Liver (tissue), 3 donors: ENCODE data around the gene TANC2.

ENCODE experiments used
- GABPA ChIP-seq, 2 donors: IDR thresholded peaks in 1 of 2; conservative IDR thresholded peaks in 1 of 2; 2 replicates each; pipeline ENCODE4 v1.6.1; 2016; ENCODE audit warnings: antibody characterized with exemption in 2 of 2, mild to moderate bottlenecking in 1 of 2, moderate library complexity in 1 of 2
- NR2F2 ChIP-seq: IDR thresholded peaks from 2 replicates; pipeline ENCODE4 v1.6.1; 2016; ENCODE audit warnings: antibody characterized with exemption
- RAD21 ChIP-seq, 2 donors: IDR thresholded peaks; 2 replicates each; pipeline ENCODE4 v1.6.1; 2016; ENCODE audit warnings: antibody characterized with exemption in 2 of 2, mild to moderate bottlenecking in 2 of 2
- TAF1 ChIP-seq: conservative IDR thresholded peaks from 2 replicates; pipeline ENCODE4 v1.6.1; 2016; ENCODE audit warnings: antibody characterized with exemption, mild to moderate bottlenecking
- YY1 ChIP-seq: IDR thresholded peaks from 2 replicates; pipeline ENCODE4 v1.6.1; 2016; ENCODE audit warnings: antibody characterized with exemption, mild to moderate bottlenecking
- TF ChIP-seq, protein P1 (sequence below): fragments of 150-350 bp; IDR thresholded peaks from 2 replicates; pipeline ENCODE4 v1.5.1; 2017; ENCODE audit warnings: improper control_type of control experiment, low read depth, low read length; ENCODE audit not compliant: missing input control
- donor health status: healthy.
- donor health status: healthy.

GRCh38 chr17:62963296-62963695 lies 2.7 kb upstream of the TANC2 start:
- TF ChIP-seq, protein P1, sequence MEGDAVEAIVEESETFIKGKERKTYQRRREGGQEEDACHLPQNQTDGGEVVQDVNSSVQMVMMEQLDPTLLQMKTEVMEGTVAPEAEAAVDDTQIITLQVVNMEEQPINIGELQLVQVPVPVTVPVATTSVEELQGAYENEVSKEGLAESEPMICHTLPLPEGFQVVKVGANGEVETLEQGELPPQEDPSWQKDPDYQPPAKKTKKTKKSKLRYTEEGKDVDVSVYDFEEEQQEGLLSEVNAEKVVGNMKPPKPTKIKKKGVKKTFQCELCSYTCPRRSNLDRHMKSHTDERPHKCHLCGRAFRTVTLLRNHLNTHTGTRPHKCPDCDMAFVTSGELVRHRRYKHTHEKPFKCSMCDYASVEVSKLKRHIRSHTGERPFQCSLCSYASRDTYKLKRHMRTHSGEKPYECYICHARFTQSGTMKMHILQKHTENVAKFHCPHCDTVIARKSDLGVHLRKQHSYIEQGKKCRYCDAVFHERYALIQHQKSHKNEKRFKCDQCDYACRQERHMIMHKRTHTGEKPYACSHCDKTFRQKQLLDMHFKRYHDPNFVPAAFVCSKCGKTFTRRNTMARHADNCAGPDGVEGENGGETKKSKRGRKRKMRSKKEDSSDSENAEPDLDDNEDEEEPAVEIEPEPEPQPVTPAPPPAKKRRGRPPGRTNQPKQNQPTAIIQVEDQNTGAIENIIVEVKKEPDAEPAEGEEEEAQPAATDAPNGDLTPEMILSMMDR = no peak
- no peak for TF ChIP-seq NR2F2
- no peak for TF ChIP-seq RAD21 (IDR thresholded peaks at IDR 0.05)
- no peak for TF ChIP-seq GABPA (IDR thresholded peaks at IDR 0.05 in 1 of 2, conservative IDR thresholded peaks at IDR 0.05 in 1 of 2)
- TF ChIP-seq YY1 = no peak
- TF ChIP-seq TAF1 = no peak
